Measurements from ENCODE around the gene GALNT2.

GRCh38 chr1:230195199-230195598 lies 128.2 kb downstream of the GALNT2 start:
- no peak for TF ChIP-seq POLR2A (IDR thresholded peaks at IDR 0.05; ENCODE audit: low read length)
- TF ChIP-seq GATA1 (IDR thresholded peaks at IDR 0.05; ENCODE audit: low read depth, low read length): no peak
